Spleen (tissue), 11 donors: Measurements from ENCODE around the gene PKD1L1. TPM values are rescaled to one million over a fixed set of nuclear protein-coding genes. Genes with fewer than 3 reads are reported as not detected.

Experiments used
- DNase-seq: peaks from one replicate; pipeline ENCODE4 v3.0.0-alpha.2; 2020
- H3K27ac ChIP-seq, 8 donors: fragments of 200-600 bp; sonication (generic) in 7 of 8; 1 replicate in 4 of 8; 2 replicates in 4 of 8; pipeline versions ENCODE4 v1.5.0 to v1.8.0; 2016 to 2021; ENCODE audit warnings: inconsistent platforms in 4 of 8, mild to moderate bottlenecking in 4 of 8, moderate library complexity in 1 of 8
- H3K27me3 ChIP-seq, 7 donors: fragments of 200-600 bp; sonication (generic) in 6 of 7; replicated peaks in 1 of 7; 1 replicate in 4 of 7; 2 replicates in 3 of 7; pipeline versions ENCODE4 v1.5.0 to v1.8.0; 2016 to 2021; ENCODE audit warnings: inconsistent platforms in 3 of 7, mild to moderate bottlenecking in 1 of 7
- H3K36me3 ChIP-seq, 6 donors: fragments of 200-600 bp; sonication (generic) in 5 of 6; 1 replicate in 4 of 6; 2 replicates in 2 of 6; pipeline versions ENCODE4 v1.5.0 to v1.8.0; 2016 to 2021; ENCODE audit warnings: inconsistent platforms in 2 of 6
- H3K4me1 ChIP-seq, 6 donors: fragments of 200-600 bp; sonication (generic) in 5 of 6; 1 replicate in 3 of 6; 2 replicates in 3 of 6; pipeline versions ENCODE4 v1.5.0 to v1.8.0; 2016 to 2021; ENCODE audit warnings: inconsistent platforms in 3 of 6
- H3K4me3 ChIP-seq, 8 donors: fragments of 200-600 bp; sonication (generic) in 7 of 8; 1 replicate in 4 of 8; 2 replicates in 4 of 8; pipeline versions ENCODE4 v1.5.0 to v1.8.0; 2016 to 2021; ENCODE audit warnings: inconsistent platforms in 4 of 8, mild to moderate bottlenecking in 4 of 8, moderate library complexity in 2 of 8
- H3K9me3 ChIP-seq, 8 donors: fragments of 200-600 bp; sonication (generic) in 7 of 8; 1 replicate in 4 of 8; 2 replicates in 4 of 8; pipeline versions ENCODE4 v1.5.0 to v1.8.0; 2016 to 2021; ENCODE audit warnings: inconsistent platforms in 4 of 8
- POLR2A ChIP-seq, 3 donors: fragments of 450-650 bp; IDR thresholded peaks; one replicate each; pipeline ENCODE4 v1.5.1; 2017; ENCODE audit warnings: antibody characterized with exemption in 3 of 3, mild to moderate bottlenecking in 1 of 3
- POLR2AphosphoS5 ChIP-seq, 3 donors: sonication (generic); formaldehyde crosslinking; IDR thresholded peaks; one replicate each; pipeline ENCODE4 v1.5.1; 2017; ENCODE audit warnings: antibody characterized with exemption in 3 of 3
- WGBS, 5 donors: extraction: QIAGEN DNeasy Blood & Tissue Kit in 3 of 5; methylation state at CpG; one replicate each; pipeline versions ENCODE4 v1.1.5 to v1.1.7; 2013 to 2018; 5-methylcytosine and 5-hydroxymethylcytosine counted together
- intact Hi-C: fragments of 100-400 bp; cut with DNase I; formaldehyde crosslinking; loops from one replicate; pipeline ENCODE4 v1.15.0; 2023; ENCODE audit warnings: low total_unique reads
- polyA plus RNA-seq, 3 donors: library from polyadenylated mRNA; stranded (reverse); fragments of 200-250 nt; gene quantifications; one replicate each; pipeline ENCODE4 v1.2.1, GENCODE V29; 2013
- total RNA-seq, 7 donors: library from RNA; depleted of rRNA in 3 of 7; stranded (reverse); fragments of >200 nt in 3 of 7; fragmentation: NEBNext Ultra II Directional in 4 of 7; extraction: Animal tissue kit (Norgen Biotek cat#: 25700) in 4 of 7; gene quantifications; one replicate each; pipeline versions ENCODE4 v1.1.0 to v1.2.1, GENCODE V29; 2016 to 2021
- TF ChIP-seq, protein P1 (sequence below), 11 experiments: fragments of 200-600 bp in 7 of 11; fragments of 450-650 bp in 4 of 11; sonication (generic) in 4 of 11; IDR thresholded peaks in 8 of 11; conservative IDR thresholded peaks in 3 of 11; 1 replicate in 7 of 11; 2 replicates in 4 of 11; pipeline versions ENCODE4 v1.4.0 to v1.8.0; 2016 to 2021; ENCODE audit warnings: antibody characterized with exemption in 11 of 11, inconsistent platforms in 4 of 11, mild to moderate bottlenecking in 1 of 11
- donor health status: healthy with polysubstance abuse.
- donor health status: DM: no; HTN: no; CAD: no; lungs with moderate emphysema.
- donor health status: DM: no; HTN: no; CAD: no.
- donor health status: Bipolar disorder and iron deficiency.
- donor health status: healthy.
- donor health status: DM: no; HTN: no; CAD: no.
- donor health status: DM: yes; HTN: yes; CAD: no.

Gene PKD1L1
- total and polyA plus RNA-seq, 10 donors: 0.28 to 1.3 (median 0.49) TPM

DNA sequence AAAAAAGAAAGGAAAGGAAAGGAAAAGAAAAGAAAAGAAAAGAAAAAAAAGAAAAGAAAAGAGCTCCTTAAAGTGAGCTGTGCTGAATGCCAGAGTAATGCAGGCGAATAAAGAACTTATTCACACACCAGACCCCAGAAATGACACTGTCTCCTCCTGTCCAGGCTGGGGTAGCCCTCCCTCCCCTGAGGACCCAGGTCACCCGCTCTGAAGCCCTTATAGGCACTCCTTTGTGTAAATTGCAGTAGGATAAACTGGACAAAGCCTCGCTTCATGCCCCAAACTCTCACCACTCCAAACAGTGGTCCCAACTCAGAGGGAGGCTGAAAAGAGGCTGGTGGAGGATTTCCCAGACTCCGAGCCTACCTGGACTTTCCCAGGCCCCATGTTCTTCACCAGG lies 46.3 kb downstream of the PKD1L1 start:
- Histone ChIP-seq H3K9me3 (no peaks in the 10 kb centered on the region), H3K4me3 (no peak overlapping the region), H3K27me3 (no peaks in the 10 kb centered on the region), H3K4me1 (no peaks in the 10 kb centered on the region), H3K27ac (no peak overlapping the region), H3K36me3 (no peaks in the 10 kb centered on the region)
- WGBS, 5 donors: 77 to 96% (median 89%) methylated on average over 4 of the region's 4 CpGs
- no peak for TF ChIP-seq POLR2A (IDR thresholded peaks at IDR 0.05)
- TF ChIP-seq, protein P1, sequence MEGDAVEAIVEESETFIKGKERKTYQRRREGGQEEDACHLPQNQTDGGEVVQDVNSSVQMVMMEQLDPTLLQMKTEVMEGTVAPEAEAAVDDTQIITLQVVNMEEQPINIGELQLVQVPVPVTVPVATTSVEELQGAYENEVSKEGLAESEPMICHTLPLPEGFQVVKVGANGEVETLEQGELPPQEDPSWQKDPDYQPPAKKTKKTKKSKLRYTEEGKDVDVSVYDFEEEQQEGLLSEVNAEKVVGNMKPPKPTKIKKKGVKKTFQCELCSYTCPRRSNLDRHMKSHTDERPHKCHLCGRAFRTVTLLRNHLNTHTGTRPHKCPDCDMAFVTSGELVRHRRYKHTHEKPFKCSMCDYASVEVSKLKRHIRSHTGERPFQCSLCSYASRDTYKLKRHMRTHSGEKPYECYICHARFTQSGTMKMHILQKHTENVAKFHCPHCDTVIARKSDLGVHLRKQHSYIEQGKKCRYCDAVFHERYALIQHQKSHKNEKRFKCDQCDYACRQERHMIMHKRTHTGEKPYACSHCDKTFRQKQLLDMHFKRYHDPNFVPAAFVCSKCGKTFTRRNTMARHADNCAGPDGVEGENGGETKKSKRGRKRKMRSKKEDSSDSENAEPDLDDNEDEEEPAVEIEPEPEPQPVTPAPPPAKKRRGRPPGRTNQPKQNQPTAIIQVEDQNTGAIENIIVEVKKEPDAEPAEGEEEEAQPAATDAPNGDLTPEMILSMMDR (IDR thresholded peaks at IDR 0.05 in 8 of 11, conservative IDR thresholded peaks at IDR 0.05 in 3 of 11): no peak
- no peak for TF ChIP-seq POLR2AphosphoS5 (IDR thresholded peaks at IDR 0.05)
- intact Hi-C loops: no loop called here
- no peak for DNase-seq

- no peaks in the 10 kb centered on the region for H3K4me1 ChIP-seq
- no peaks in the 10 kb centered on the region for H3K36me3 ChIP-seq
- no peak for TF ChIP-seq POLR2A (IDR thresholded peaks at IDR 0.05)
- TF ChIP-seq POLR2AphosphoS5 (IDR thresholded peaks at IDR 0.05): no peak
- TF ChIP-seq, protein P1 (IDR thresholded peaks at IDR 0.05 in 8 of 11, conservative IDR thresholded peaks at IDR 0.05 in 3 of 11): no peak
- H3K9me3 ChIP-seq: no peaks in the 10 kb centered on the region
- no peaks in the 10 kb centered on the region for H3K27me3 ChIP-seq
- no peak overlapping the region for H3K4me3 ChIP-seq
- no peak overlapping the region for H3K27ac ChIP-seq
- WGBS, 5 donors: 84 to 95% (median 94%) methylated on average over 8 to 11 of the region's 11 CpGs
- DNase-seq: no peak
- intact Hi-C loops: no loop called here
These were observed 46.7 kb downstream of the PKD1L1 start for GRCh38 chr7:47901542-47901941.

DNA sequence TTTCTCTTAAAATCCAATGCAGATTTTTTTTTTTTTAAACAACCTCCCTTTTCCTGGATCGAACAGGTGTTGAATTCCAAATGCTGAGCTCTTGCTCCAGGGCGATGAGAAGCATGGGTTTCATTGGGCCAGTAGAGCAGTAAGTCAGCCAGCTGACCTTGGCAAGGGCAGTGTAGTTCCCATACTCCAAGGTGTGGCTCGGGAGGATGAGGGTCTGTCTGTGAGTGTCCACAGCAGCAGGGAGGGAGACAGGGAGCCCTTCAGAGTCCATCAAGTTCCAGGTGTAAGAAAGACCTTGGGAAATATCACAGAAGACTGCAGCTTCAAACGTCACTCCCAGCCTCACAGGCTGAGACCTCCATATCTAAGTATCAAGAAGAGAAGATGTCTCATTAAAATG lies 50.4 kb downstream of the PKD1L1 start:
- DNase-seq: no peak
- intact Hi-C loops: no loop called here
- Histone ChIP-seq H3K27me3 (no peaks in the 10 kb centered on the region), H3K9me3 (no peaks in the 10 kb centered on the region), H3K4me3 (no peak overlapping the region), H3K36me3 (no peaks in the 10 kb centered on the region), H3K27ac (no peak overlapping the region), H3K4me1 (no peaks in the 10 kb centered on the region)
- TF ChIP-seq POLR2AphosphoS5 (IDR thresholded peaks at IDR 0.05) (no peak), POLR2A (IDR thresholded peaks at IDR 0.05) (no peak)
- TF ChIP-seq, protein P1 (IDR thresholded peaks at IDR 0.05 in 8 of 11, conservative IDR thresholded peaks at IDR 0.05 in 3 of 11): no peak
- WGBS, 5 donors: 82 to 93% (median 85%) methylated on average over 4 of the region's 4 CpGs

- no peak for DNase-seq
- H3K36me3 ChIP-seq: no peaks in the 10 kb centered on the region
- no peak overlapping the region for H3K27ac ChIP-seq
- intact Hi-C loops: no loop called here
- H3K9me3 ChIP-seq: no peaks in the 10 kb centered on the region
- 68 to 80% (median 70%) methylated on average over 9 of the region's 9 CpGs for WGBS, 5 donors
- no peaks in the 10 kb centered on the region for H3K4me1 ChIP-seq
- no peak overlapping the region for H3K4me3 ChIP-seq
- no peak for TF ChIP-seq POLR2AphosphoS5 (IDR thresholded peaks at IDR 0.05)
- TF ChIP-seq POLR2A (IDR thresholded peaks at IDR 0.05): no peak
- TF ChIP-seq, protein P1 (IDR thresholded peaks at IDR 0.05 in 8 of 11, conservative IDR thresholded peaks at IDR 0.05 in 3 of 11): no peak
- H3K27me3 ChIP-seq: no peaks in the 10 kb centered on the region
These were observed 51.4 kb downstream of the PKD1L1 start for GRCh38 chr7:47896809-47897423.
